ENCODE data around the gene ZC3H6. TPM values are rescaled to one million over a fixed set of nuclear protein-coding genes. Genes with fewer than 3 reads are reported as not detected.
A peak's percentile ranks its signal among the peaks of the same experiment; 100 is the strongest.
"Not testable (repeated sequence)": the region's sequence is repeated elsewhere in the genome, so short reads cannot be mapped to it uniquely, and the experiment has no call there.

ZC3H6 gene
- total and polyA plus RNA-seq, 4 donors = 1.1 to 15.5 (median 6.6) TPM

GRCh38 chr2:112275887-112276773 is 733 bp downstream of the ZC3H6 start:
- Histone ChIP-seq H3K27me3 (ENCODE audit: control insufficient read depth in 3 of 3, insufficient read depth in 3 of 3, low read length in 2 of 3) (no peaks in the 10 kb centered on the region), H3K4me1 (ENCODE audit: control insufficient read depth in 5 of 5, insufficient read depth in 5 of 5, low read length in 5 of 5) (peaks cover 0 to 6% (median 0%) of the 10 kb centered on the region in 5 donors), H3K27ac (ENCODE audit: low read depth in 1 of 2, low read length in 1 of 2) (peak overlapping the region; percentile 99 to 100), H3K36me3 (ENCODE audit: control insufficient read depth in 4 of 4, insufficient read depth in 4 of 4, low read length in 4 of 4) (no peaks in the 10 kb centered on the region), H3K9me3 (ENCODE audit: control insufficient read depth in 4 of 4, insufficient read depth in 3 of 4, low read length in 3 of 4) (no peaks in the 10 kb centered on the region), H3K9ac (ENCODE audit: insufficient read depth in 1 of 2, low read length in 2 of 2) (peak overlapping the region; percentile 99 to 100), H3K4me3 (peak overlapping the region; percentile 95)
- peak; percentile 80 for ATAC-seq (ENCODE audit: insufficient read depth, low FRiP score)
- no peak for TF ChIP-seq CTCF (IDR thresholded peaks at IDR 0.05; ENCODE audit: control extremely low read depth, extremely low read depth)
- 1 to 2% methylated on average over 56 to 66 of the region's 66 CpGs for WGBS, 2 donors
- DNase-seq = peak; percentile 94 to 96 (median 94)

GRCh38 chr2:112276954-112277353 is 1.6 kb downstream of the ZC3H6 start:
- Histone ChIP-seq H3K9ac (ENCODE audit: insufficient read depth in 1 of 2, low read length in 2 of 2) (no peak overlapping the region), H3K27me3 (ENCODE audit: control insufficient read depth in 3 of 3, insufficient read depth in 3 of 3, low read length in 2 of 3) (no peaks in the 10 kb centered on the region), H3K36me3 (ENCODE audit: control insufficient read depth in 4 of 4, insufficient read depth in 4 of 4, low read length in 4 of 4) (no peaks in the 10 kb centered on the region), H3K4me1 (ENCODE audit: control insufficient read depth in 5 of 5, insufficient read depth in 5 of 5, low read length in 5 of 5) (peaks cover 0 to 6% (median 0%) of the 10 kb centered on the region in 5 donors), H3K4me3 (no peak overlapping the region), H3K27ac (ENCODE audit: low read depth in 1 of 2, low read length in 1 of 2) (no peak overlapping the region), H3K9me3 (ENCODE audit: control insufficient read depth in 4 of 4, insufficient read depth in 3 of 4, low read length in 3 of 4) (no peaks in the 10 kb centered on the region)
- TF ChIP-seq CTCF (IDR thresholded peaks at IDR 0.05; ENCODE audit: control extremely low read depth, extremely low read depth) = no peak
- DNase-seq = no peak
- no peak for ATAC-seq (ENCODE audit: insufficient read depth, low FRiP score)
- WGBS, 2 donors = 66 to 78% methylated on average over 5 of the region's 5 CpGs

GRCh38 chr2:112277596-112278220 is 2.3 kb downstream of the ZC3H6 start:
- H3K9ac ChIP-seq (ENCODE audit: insufficient read depth in 1 of 2, low read length in 2 of 2) = no peak overlapping the region
- ATAC-seq (ENCODE audit: insufficient read depth, low FRiP score) = no peak
- TF ChIP-seq CTCF (IDR thresholded peaks at IDR 0.05; ENCODE audit: control extremely low read depth, extremely low read depth) = no peak

GRCh38 chr2:112282066-112282465 is 6.7 kb downstream of the ZC3H6 start:
- H3K4me1 ChIP-seq (ENCODE audit: control insufficient read depth in 5 of 5, insufficient read depth in 5 of 5, low read length in 5 of 5); H3K36me3 ChIP-seq (ENCODE audit: control insufficient read depth in 4 of 4, insufficient read depth in 4 of 4, low read length in 4 of 4); DNase-seq; H3K27ac ChIP-seq (ENCODE audit: low read depth in 1 of 2, low read length in 1 of 2); H3K9ac ChIP-seq (ENCODE audit: insufficient read depth in 1 of 2, low read length in 2 of 2); H3K9me3 ChIP-seq (ENCODE audit: control insufficient read depth in 4 of 4, insufficient read depth in 3 of 4, low read length in 3 of 4); ATAC-seq (ENCODE audit: insufficient read depth, low FRiP score); H3K27me3 ChIP-seq (ENCODE audit: control insufficient read depth in 3 of 3, insufficient read depth in 3 of 3, low read length in 2 of 3); H3K4me3 ChIP-seq: not testable (repeated sequence)
- 96 to 97% methylated on average over 4 of the region's 4 CpGs for WGBS, 2 donors

More at GRCh38 chr2:112277596-112278220, 2.3 kb downstream of the ZC3H6 start:
- peaks cover 0 to 6% (median 0%) of the 10 kb centered on the region in 5 donors for H3K4me1 ChIP-seq (ENCODE audit: control insufficient read depth in 5 of 5, insufficient read depth in 5 of 5, low read length in 5 of 5)
- no peak overlapping the region for H3K4me3 ChIP-seq
- 91% methylated on average over 5 of the region's 5 CpGs for WGBS, 2 donors
- no peak for DNase-seq
- no peaks in the 10 kb centered on the region for H3K27me3 ChIP-seq (ENCODE audit: control insufficient read depth in 3 of 3, insufficient read depth in 3 of 3, low read length in 2 of 3)
- no peaks in the 10 kb centered on the region for H3K9me3 ChIP-seq (ENCODE audit: control insufficient read depth in 4 of 4, insufficient read depth in 3 of 4, low read length in 3 of 4)
- H3K27ac ChIP-seq (ENCODE audit: low read depth in 1 of 2, low read length in 1 of 2) = no peak overlapping the region
- H3K36me3 ChIP-seq (ENCODE audit: control insufficient read depth in 4 of 4, insufficient read depth in 4 of 4, low read length in 4 of 4) = no peaks in the 10 kb centered on the region

GRCh38 chr2:112283535-112283934 is 8.1 kb downstream of the ZC3H6 start:
- 87 to 90% methylated on average over 2 of the region's 2 CpGs for WGBS, 2 donors
- not testable (repeated sequence) for DNase-seq; H3K4me1 ChIP-seq (ENCODE audit: control insufficient read depth in 5 of 5, insufficient read depth in 5 of 5, low read length in 5 of 5); H3K27ac ChIP-seq (ENCODE audit: low read depth in 1 of 2, low read length in 1 of 2); H3K27me3 ChIP-seq (ENCODE audit: control insufficient read depth in 3 of 3, insufficient read depth in 3 of 3, low read length in 2 of 3); H3K9me3 ChIP-seq (ENCODE audit: control insufficient read depth in 4 of 4, insufficient read depth in 3 of 4, low read length in 3 of 4); ATAC-seq (ENCODE audit: insufficient read depth, low FRiP score); H3K4me3 ChIP-seq; H3K36me3 ChIP-seq (ENCODE audit: control insufficient read depth in 4 of 4, insufficient read depth in 4 of 4, low read length in 4 of 4); H3K9ac ChIP-seq (ENCODE audit: insufficient read depth in 1 of 2, low read length in 2 of 2)

All from lung (tissue), 12 donors.